Muscle of back (tissue), 11 donors: ENCODE results near the gene TMEM178B. TPM values are rescaled to one million over a fixed set of nuclear protein-coding genes. Genes with fewer than 3 reads are reported as not detected.
"Not testable (repeated sequence)": the region's sequence is repeated elsewhere in the genome, so short reads cannot be mapped to it uniquely, and the experiment has no call there.

ENCODE experiments used
- DNase-seq, 3 donors: peaks; one replicate each; pipeline versions ENCODE4 v3.0.0 to v3.0.0-alpha.2; 2013
- polyA plus RNA-seq, 10 donors: library from polyadenylated mRNA; unstranded; fragments of 120-200 nt; gene quantifications; one replicate each; pipeline ENCODE4 v1.2.1, GENCODE V29; 2013; ENCODE audit not compliant: insufficient read length in 10 of 10

Gene TMEM178B
- polyA plus RNA-seq, 10 donors = 0.38 to 1.4 (median 0.58) TPM

DNA sequence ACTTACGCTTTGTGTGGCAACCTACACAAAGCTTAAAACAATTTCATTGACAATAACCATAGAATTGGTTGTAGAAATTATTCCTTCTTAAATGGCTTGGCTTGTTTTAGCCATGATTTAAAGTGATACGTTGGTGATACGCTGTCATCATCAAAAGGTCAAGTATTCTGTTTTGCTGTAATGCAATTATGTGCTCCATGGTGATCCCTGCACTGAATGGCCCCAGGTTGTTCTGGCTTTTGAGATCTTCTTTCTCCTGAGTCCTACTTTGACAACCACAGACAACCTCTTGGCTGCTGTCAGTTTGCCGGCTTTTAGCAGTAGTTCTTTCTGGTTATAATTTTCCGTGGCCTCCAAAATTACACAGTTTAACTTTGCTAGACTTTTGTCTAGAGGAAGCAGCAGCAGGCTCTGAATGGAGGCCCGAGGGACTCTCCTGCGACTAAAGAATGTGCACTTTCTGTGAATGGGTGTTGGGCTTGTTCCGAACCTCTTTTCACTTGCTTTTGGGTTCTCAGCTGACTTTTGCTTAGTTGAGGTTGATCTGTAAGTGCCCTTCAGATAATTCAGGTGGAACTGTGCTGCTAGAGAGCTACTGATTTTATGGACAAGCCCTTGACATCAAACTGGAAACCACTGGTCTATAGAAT is 104.7 kb downstream of the TMEM178B start:
- no peak for DNase-seq

DNA sequence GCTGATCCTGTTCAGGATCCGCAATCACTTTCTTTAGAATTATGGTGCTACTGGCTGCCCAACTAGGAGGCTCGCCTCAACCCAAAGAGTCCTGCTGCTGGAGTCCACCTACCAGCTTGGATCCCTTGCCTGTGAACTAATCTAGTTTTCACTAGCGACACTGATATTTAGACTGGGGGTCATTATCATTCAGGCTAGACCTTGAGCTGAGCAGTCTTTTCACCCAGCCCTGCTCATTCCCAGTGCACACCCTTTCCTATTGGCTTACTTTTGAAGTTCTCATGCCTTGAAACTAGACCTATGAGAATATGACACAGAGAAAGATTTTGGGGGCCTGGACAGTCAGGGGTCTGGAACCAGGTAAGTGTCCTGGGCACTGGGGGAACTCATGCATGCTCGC is 107.9 kb downstream of the TMEM178B start:
- DNase-seq = no peak

DNA sequence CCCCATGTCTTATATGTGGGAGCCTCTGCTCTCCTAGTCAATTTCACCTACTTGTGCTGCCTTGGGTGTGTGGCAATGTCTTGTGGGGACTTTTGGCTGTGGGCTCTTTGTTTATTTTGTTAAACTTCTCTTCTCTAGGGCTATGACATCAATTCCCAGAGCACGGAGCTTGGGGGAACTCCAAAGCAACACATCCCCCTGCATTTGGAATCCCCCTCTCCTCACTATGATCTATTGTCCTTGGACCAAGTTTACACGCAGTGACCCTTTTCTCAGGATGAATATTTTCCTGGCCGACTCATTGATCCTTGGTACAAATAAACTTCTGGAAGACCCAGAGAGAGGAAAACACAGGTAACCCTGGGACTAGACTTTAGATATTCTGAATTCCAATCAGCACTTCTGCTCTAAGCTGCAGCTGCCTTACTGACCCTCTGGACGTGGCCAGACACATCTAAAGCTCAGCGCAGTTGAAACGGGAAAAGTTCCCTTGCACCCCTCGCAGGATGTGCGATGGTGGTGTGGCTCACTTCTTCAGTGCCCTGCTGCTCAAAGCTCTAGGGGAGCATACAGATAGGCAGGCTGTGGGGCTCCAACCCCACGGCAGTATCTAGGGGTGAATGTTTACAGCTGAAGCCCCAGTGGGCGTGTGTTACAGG is 110.8 kb downstream of the TMEM178B start:
- DNase-seq = no peak

DNA sequence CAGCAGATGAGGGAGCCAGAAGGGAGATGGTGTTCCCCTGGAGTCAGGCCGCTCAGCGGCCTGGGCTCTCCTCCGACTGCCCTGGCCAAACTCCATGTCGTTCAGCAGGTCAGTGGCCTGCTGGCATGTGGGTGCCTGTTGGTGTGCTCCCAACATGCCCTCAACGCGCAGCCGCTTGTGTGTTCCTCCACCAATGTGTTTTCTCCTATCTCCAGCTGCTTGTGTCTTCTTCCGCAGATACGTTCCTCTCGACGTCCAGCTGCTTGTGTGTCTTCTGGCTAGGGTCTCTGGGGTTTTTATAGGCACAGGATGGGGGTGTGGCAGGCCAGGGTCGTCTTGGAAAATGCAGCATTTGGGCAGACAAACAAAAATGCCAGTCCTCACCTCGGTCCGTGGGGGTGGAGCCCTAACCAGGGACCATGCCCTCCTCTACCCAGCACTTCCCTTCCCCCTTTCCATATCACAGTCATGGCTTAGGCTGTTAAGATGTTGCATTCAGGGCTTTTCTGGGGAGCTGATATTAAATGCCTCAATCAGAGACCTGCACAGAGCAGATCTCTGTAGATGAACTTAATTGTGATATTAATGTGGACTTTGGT is 111.6 kb downstream of the TMEM178B start:
- DNase-seq = no peak

DNA sequence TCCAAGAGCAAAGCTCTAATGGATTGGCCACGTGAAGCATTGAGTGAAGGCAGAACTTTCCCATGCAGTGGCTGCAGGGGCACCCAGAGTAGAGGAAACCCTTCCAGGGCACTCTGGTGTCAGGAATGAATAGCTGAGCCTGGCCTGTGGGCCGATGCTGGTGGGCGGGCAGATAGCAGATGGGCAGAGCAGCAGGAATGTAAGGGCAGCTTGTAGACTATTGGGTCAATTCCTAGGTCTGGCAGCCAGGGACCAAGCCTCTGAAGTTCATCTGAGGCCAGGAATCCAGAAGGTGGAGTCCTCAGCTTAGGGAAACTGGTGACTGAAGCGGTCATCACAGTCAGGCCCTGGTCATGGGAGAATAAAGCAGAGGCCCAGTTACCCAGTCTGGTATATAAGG is 115.4 kb downstream of the TMEM178B start:
- DNase-seq = no peak

DNA sequence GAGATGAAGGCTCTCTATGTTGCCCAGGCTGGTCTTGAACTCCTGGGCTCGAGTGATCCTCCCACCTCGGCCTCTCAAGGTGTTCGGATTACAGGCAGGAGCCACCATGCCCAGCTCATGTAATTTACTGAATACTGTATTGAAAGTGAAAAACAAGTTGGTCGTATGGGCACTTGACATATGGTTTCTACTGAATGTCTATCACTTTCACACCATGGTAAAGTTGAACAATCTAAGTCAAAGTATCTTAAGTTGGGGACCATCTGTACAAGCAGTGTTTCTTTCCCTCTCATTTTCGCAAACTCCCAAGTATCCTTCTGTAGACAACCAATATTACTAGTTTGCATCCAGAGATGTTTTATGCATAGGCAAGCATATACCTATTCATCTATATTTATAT is 116.6 kb downstream of the TMEM178B start:
- DNase-seq = no peak

DNA sequence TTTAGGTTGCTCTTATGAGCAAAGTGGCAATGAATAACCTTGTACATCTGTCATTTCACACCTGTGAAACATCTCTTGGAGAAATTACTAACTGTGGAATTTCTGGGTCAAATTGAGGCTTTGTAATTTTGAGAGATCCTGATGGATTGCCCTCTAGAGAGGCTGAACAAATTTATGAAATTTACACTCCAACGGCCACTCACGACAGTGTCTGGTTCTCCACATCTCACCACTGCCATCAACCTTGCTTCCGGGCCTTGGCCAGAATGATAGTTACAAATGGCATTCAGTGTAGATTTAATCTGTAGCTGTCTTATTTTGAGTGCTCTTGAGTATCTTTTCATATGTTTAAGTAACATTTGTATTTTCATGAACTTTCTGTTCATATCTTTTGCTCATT is 117.4 kb downstream of the TMEM178B start:
- no peak for DNase-seq

DNA sequence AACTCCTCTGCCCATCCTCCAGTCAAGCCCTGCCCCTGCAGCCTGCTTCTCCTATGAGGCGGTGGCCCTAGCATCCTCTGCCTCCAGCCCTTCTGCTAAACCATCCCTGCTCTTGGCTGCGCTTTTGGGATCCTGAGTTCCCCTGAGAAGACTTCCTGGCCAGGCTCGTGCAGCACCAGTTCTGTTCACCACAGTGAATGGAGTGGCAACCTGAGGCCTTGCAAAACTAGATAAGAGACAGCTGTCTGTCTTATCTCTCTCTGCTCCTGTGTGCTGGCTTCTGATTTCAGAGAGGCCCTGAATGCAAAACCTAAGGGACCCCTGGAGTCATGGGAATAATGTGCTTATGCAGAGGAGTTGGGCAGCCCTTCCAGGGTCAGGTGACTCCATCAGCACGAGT is 119.2 kb downstream of the TMEM178B start:
- DNase-seq = no peak

DNA sequence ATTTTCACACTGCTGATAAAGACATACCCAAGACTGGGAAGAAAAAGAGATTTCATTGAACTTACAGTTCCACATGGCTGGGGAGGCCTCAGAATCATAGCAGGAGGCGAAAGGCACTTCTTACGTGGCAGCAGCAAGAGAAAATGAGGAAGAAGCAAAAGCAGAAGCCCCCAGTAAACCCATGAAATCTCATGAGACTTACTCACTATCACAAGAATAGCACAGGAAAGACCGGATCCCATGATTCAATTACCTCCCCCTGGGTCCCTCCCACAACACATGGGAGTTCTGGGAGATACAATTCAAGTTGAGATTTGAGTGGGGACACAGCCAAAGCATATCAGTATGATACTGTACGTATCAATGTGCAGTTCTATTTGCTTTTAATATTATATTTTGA is 121.9 kb downstream of the TMEM178B start:
- not testable (repeated sequence) for DNase-seq

DNA sequence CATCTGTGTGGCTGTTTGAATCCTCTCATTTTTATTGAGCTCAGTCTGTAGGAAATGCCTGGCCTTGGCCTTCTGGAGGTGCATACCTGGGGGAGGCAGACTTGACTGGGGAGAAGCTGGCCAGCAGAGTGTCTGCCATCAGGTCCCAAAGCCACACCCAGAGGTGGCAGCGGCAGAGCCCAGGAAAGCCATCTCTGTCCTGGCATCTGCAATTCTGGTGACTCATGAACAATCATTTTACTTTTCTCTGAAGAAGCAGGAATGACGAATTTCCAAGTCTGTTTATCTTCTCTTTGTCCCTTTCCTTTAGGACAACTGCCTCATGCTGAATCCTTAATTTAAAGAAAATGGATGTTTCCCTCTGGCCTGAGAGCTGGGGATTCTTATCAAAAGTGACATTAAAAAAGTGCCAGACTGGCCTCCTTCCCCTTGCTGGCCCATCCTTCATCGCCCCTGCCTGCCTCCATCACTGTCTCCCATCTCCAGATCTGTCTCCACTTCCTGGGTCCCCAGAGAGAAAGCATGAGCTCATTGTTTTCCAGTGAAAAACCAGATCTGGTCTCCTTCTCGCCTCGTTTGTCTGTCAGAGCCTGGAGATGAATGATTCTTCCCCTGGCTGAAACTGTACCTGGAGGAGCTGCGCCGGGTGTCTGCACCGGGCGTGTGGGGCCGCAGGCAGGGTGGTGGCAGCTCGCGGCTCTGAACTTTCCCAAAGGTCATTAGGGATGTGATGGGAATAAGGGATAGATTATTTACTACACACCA is 124.5 kb downstream of the TMEM178B start:
- DNase-seq = peak in 1 of 3 donors; percentile 8

DNA sequence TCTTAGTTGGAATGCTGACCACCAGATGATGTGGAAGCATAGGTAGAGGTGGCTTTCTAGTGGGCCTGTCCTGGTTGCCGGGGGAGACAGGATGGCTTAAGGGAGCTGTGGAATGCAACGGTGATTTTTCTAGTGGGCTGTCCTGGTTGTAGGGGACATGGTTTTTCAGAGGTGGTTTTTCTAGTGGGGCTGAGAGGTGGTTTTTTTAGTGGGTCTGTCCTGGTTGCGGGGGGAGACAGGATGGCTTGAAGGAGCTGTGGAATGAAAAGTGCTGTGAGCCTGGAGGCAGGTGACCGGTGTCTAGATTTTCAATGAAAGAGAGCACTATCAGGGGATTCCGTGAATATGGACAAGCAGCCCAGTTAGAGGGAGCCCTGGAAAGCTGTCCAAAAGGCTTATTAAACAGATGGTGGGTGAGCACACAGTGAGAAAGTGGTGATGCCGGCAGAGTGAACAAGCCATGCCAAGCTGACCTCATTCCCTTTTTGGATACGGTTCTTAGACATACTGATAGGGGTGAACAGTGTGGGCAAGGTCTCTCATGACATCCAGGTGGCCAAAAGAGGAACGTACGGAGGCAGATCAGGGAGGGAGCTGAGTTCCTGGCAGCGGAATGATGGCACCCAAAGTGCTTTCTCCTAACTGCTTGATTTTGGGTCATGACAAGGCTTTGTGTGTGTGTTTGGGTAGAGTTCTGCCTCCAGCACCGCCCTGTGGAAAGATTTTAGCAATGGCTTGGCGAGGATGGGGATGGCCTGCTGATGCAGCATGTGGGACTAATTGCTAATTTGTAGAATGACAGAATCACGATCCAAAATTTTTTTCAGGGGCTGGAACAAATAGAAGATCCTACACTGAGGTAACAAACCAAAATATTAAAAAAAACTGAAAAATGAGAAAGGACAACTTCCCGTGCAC is 126.6 kb downstream of the TMEM178B start:
- no peak for DNase-seq

DNA sequence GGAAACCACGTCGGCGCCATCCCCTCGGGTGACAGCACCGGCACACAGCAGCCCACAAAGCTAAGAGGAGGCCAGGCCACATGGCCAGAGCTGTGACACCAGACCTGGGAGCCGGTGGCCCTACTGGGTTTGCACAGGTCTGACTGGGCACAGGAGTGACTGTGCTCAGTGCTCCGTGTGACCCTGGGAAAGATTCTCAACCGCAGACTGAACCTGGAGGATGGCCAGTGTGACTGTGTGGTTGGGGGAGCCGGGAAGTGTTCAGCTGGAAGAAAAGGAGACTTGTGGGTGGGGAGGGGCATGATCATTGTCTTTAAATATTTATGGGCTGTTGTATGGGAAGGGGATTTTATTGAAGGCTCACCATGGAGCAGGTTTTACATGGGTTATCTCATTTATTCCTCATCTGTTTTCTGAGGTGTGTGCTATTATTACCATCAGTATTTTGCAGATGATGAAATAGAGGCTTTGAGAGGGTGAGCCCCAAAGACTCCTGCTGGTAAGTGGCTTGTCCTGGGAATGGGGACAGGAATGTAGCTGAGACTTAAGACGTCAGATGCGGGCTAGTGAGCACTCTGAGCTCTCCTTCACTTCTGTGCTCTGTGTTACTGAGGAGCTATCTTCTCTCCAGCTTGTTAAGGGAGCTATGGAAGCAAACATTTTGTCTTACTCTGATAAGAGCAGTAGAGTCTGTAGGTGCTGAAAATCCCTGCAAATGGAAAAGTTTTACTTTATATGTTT is 127.5 kb downstream of the TMEM178B start:
- no peak for DNase-seq

DNA sequence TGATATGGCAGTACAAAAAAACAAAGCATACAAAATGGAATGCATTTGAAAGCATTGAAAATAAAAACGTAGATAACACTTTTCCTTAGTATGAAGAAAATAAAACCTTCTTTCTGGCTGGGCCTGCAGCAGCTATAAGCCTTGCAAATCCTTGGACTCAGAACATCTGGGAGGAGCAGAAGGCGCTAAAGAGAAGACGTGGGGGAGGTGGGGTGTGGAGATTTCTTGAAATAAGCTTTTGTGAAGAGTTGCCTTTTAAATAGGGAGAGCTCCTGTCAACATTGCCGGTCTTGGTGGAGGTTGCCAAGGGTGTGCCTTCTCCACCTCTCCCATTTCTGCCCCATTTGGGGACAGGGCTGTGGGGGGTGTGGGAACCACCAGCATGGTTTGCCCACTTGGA is 128.7 kb downstream of the TMEM178B start:
- DNase-seq = no peak

DNA sequence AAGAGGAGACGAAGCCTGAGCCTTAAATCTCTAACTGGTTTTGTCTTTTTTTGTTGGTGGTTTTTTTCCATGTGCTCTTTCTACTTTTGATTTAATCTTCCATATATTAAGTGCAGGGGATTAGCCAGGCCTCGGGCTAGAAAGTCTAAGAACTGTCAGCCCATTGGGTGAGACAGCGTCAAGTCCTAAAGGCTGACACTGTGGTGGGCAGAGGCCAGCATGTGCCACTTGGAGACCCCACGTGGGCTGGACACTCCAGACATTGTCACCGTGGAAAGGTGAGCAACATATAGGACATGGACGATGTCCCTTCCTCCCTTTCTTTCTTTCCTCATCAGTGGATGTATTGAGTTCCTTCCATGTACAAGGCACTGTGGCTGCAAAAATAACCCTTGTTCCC is 129.3 kb downstream of the TMEM178B start:
- no peak for DNase-seq

DNA sequence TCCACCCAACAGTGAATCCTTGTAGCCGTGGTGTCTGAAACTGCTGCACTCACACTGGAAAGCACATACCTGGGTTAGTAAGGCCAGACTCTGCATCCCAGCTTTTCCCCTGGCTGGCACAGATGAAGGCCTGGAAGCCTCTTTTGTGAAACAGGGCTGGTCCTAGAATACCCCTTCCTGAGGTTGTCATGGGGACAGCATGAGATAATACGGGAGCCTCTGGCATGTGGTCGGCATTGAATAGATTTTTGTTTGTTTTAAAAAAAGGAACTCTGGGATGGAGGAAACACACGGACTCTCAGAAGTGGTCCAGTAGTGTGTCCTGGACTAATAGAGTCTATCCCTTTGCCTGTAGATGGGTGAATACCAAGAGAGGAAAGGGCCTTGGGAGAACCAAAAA is 129.7 kb downstream of the TMEM178B start:
- DNase-seq = no peak

DNA sequence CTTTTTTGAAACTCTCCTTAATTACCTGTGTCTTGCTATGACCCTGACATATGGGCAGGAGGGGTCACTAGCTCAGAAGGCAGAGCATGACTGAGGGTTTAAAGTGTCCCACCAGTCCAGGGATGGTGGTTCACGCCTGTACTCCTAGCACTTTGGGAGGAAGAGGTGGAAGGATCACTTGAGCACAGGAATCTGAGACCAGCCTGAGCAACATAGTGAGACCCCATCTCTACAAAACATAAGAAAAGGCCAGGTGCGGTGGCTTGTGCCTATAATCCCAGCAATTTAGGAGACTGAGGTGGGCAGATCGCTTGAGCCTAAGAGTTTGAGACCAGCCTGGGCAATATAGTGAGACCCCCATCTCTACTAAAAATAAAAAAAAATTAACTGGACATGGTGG is 133.8 kb downstream of the TMEM178B start:
- DNase-seq = no peak

DNA sequence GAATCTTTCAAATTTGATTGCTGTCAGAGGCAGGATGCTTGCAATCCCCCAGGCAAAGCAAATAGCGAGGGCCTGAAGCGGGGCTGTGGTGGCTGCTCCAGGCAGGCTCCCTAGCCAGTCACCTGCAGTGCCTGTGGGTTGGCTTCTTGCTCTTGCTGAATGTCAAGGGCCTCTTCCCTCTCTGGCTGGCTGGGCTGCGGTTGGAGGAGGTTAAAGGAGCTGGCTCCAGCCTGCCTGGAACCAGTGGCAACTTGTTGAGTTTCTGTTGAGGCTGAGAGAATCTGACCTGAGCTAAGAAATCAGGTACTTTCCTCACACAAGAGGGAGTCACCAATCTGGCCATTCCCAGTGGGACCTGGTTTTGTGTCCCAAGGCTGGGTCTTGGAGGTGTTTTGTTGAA is 134.7 kb downstream of the TMEM178B start:
- DNase-seq = no peak

DNA sequence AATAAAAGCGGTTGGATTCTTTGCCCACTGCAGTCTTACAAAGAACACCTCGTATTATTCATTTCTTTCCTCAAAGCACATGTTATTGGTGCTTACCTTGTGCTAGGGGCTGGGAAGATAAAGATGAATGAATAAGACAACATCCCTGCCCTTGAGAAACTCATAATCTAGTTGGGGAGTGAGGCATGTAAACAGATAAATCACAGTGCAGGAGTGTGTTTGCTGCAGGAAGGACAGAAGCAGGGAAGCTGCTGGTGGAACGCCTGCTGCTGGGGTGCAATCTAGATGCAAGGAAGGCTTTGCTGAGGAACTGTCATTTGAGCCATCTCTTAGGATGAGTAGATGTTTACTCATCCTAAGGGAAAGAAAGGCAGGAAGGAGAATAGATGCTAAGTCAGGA is 135.6 kb downstream of the TMEM178B start:
- no peak for DNase-seq

DNA sequence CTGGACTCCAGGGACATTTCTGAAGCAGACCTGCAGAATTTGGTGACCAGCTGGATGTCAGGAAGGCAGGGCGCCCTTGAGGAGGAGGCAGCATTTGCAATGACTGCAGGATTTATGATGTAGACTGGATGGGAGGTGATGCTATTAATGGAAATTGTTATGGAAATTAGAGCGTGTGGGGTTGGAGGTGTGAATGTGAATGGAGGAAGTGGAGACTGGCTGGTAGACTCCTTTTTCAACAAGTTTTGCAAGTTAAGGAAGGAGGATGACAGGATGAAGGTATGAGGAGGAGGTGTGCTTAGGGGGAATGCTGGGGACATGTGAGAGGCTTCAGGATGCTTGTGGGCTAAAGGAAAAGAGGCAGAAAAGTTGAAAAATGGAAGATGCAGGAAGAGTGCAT is 137.0 kb downstream of the TMEM178B start:
- no peak for DNase-seq

DNA sequence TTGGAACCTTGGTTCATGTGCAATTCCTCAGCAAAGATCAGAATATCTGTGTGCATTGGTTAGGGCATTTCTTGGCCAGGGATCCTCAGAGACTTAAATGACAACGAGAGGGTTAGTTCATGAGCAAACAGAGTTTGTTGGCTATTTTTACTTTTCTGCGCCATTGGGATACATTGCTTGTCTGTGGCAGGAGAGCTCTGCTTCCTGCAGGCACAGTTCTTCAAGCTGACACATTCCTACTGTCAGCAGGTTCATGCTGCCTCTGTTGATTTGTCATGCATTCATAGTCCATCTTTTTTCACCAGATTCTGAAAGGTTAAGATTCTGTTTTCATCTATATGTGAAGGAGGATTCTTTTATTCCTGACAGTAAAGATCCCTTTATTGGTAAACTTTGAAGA is 139.4 kb downstream of the TMEM178B start:
- DNase-seq = no peak

DNA sequence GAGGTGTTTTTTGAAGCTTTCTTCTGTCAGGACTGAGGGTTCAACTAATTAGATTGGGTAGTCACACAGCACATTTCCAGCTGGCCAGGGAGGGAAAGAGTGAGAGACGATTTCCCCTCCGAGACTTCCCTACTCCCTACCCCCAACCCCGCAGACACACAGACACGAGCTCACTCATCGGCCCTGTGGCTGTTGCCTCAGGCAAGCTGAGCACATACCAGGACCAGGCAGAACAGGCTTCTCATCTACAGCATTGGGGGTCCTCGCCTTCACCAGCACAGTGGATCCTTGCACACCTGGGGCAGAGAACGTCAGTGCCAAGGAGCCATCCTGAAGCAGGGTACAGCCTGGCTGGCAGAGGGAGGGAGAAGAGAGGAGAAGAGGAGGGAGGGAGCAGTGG is 144.1 kb downstream of the TMEM178B start:
- DNase-seq = no peak
